Measurements from ENCODE around the gene DPP4.

DPP4 gene

GRCh38 chr2:162082681-162083080 is 8.7 kb upstream of the DPP4 start:
- TF ChIP-seq CTCF (IDR thresholded peaks at IDR 0.05), result no peak
- peaks cover 23% of the 10 kb centered on the region for H3K9me3 Mint-ChIP-seq
- H3K4me1 Mint-ChIP-seq, result no peaks in the 10 kb centered on the region
- peaks cover 7% of the 10 kb centered on the region for H3K27me3 Mint-ChIP-seq (ENCODE audit: low read depth, poor library complexity)
- DNase-seq, result no peak
- H3K27ac Mint-ChIP-seq, result no peak overlapping the region
- H3K36me3 Mint-ChIP-seq (ENCODE audit: low read depth), result no peaks in the 10 kb centered on the region
- no peak overlapping the region for H3K4me3 Mint-ChIP-seq

GRCh38 chr2:162082036-162082435 is 8.0 kb upstream of the DPP4 start:
- Mint-ChIP-seq H3K4me1 (no peaks in the 10 kb centered on the region), H3K27me3 (ENCODE audit: low read depth, poor library complexity) (peaks cover 7% of the 10 kb centered on the region)
- no peak for DNase-seq

GRCh38 chr2:162079514-162079913 is 5.5 kb upstream of the DPP4 start:
- no peak for DNase-seq
- H3K9me3 Mint-ChIP-seq, result peaks cover 26% of the 10 kb centered on the region
- no peak overlapping the region for H3K27ac Mint-ChIP-seq
- no peak overlapping the region for H3K4me3 Mint-ChIP-seq
- TF ChIP-seq CTCF (IDR thresholded peaks at IDR 0.05), result no peak
- peaks cover 25% of the 10 kb centered on the region for H3K27me3 Mint-ChIP-seq (ENCODE audit: low read depth, poor library complexity)
- peaks cover 10% of the 10 kb centered on the region for H3K4me1 Mint-ChIP-seq
- H3K36me3 Mint-ChIP-seq (ENCODE audit: low read depth), result no peaks in the 10 kb centered on the region

More at GRCh38 chr2:162082036-162082435, 8.0 kb upstream of the DPP4 start:
- peaks cover 26% of the 10 kb centered on the region for H3K9me3 Mint-ChIP-seq
- no peak for TF ChIP-seq CTCF (IDR thresholded peaks at IDR 0.05)
- no peak overlapping the region for H3K4me3 Mint-ChIP-seq
- no peaks in the 10 kb centered on the region for H3K36me3 Mint-ChIP-seq (ENCODE audit: low read depth)
- H3K27ac Mint-ChIP-seq, result no peak overlapping the region

- H3K36me3 Mint-ChIP-seq (ENCODE audit: low read depth), result no peaks in the 10 kb centered on the region
- no peak overlapping the region for H3K4me3 Mint-ChIP-seq
- no peak overlapping the region for H3K27ac Mint-ChIP-seq
- TF ChIP-seq CTCF (IDR thresholded peaks at IDR 0.05), result no peak
- H3K27me3 Mint-ChIP-seq (ENCODE audit: low read depth, poor library complexity), result peaks cover 58% of the 10 kb centered on the region
- peaks cover 26% of the 10 kb centered on the region for H3K9me3 Mint-ChIP-seq
- peaks cover 15% of the 10 kb centered on the region for H3K4me1 Mint-ChIP-seq
- DNase-seq, result no peak
Observed at GRCh38 chr2:162075689-162076132, 1.7 kb upstream of the DPP4 start.

- H3K4me3 Mint-ChIP-seq, result peak overlapping the region; percentile 77
Observed at GRCh38 chr2:162074928-162075688, 1.1 kb upstream of the DPP4 start.

More at GRCh38 chr2:162074928-162075688, 1.1 kb upstream of the DPP4 start:
- Mint-ChIP-seq H3K36me3 (ENCODE audit: low read depth) (no peaks in the 10 kb centered on the region), H3K9me3 (peaks cover 25% of the 10 kb centered on the region), H3K4me1 (peaks cover 15% of the 10 kb centered on the region), H3K27ac (no peak overlapping the region), H3K27me3 (ENCODE audit: low read depth, poor library complexity) (peaks cover 64% of the 10 kb centered on the region)
- DNase-seq, result no peak
- no peak for TF ChIP-seq CTCF (IDR thresholded peaks at IDR 0.05)
